ENCODE measurements around the gene HTR3B.

HTR3B gene

GRCh38 chr11:113904379-113905101 lies at the start of gene HTR3B:
TSS of gene HTR3B (plus strand) at chr11:113904796. CDS start at chr11:113904934, 138 bp downstream.
- no peak for TF ChIP-seq CTCF (IDR thresholded peaks at IDR 0.05; ENCODE audit: low read depth, low read length, missing control alignments)
- no peak within 1 kb of the TSS for H3K4me3 ChIP-seq (ENCODE audit: low read depth, low read length)
- in situ Hi-C loops (cut with HindIII; ENCODE audit: low sequenced_read_pairs): loop anchor here (5.0 kb wide), 1 partner anchor 358 kb away; no protein-coding TSS in a partner anchor
- DNase-seq (ENCODE audit: low read depth): no peak

GRCh38 chr11:113855803-113856202 lies 48.8 kb upstream of the HTR3B start:
- DNase-seq (ENCODE audit: low read depth): no peak
- no peak for TF ChIP-seq CTCF (IDR thresholded peaks at IDR 0.05; ENCODE audit: low read depth, low read length, missing control alignments)
- in situ Hi-C loops (cut with HindIII; ENCODE audit: low sequenced_read_pairs): no loop called here
- no peak overlapping the region for H3K4me3 ChIP-seq (ENCODE audit: low read depth, low read length)

- no peak for TF ChIP-seq CTCF (IDR thresholded peaks at IDR 0.05; ENCODE audit: low read depth, low read length, missing control alignments)
- H3K4me3 ChIP-seq (ENCODE audit: low read depth, low read length): no peak overlapping the region
- in situ Hi-C loops (cut with HindIII; ENCODE audit: low sequenced_read_pairs): no loop called here
- DNase-seq (ENCODE audit: low read depth): no peak
Measured at GRCh38 chr11:113856966-113857759, 47.4 kb upstream of the HTR3B start.

- H3K4me3 ChIP-seq (ENCODE audit: low read depth, low read length): no peak overlapping the region
- TF ChIP-seq CTCF (IDR thresholded peaks at IDR 0.05; ENCODE audit: low read depth, low read length, missing control alignments): no peak
- DNase-seq (ENCODE audit: low read depth): no peak
- in situ Hi-C loops (cut with HindIII; ENCODE audit: low sequenced_read_pairs): no loop called here
Measured at GRCh38 chr11:113859665-113860064, 44.9 kb upstream of the HTR3B start.

- no peak for DNase-seq (ENCODE audit: low read depth)
- no peak overlapping the region for H3K4me3 ChIP-seq (ENCODE audit: low read depth, low read length)
- TF ChIP-seq CTCF (IDR thresholded peaks at IDR 0.05; ENCODE audit: low read depth, low read length, missing control alignments): no peak
- in situ Hi-C loops (cut with HindIII; ENCODE audit: low sequenced_read_pairs): no loop called here
Measured at GRCh38 chr11:113862435-113862834, 42.2 kb upstream of the HTR3B start.

- DNase-seq (ENCODE audit: low read depth): no peak
- H3K4me3 ChIP-seq (ENCODE audit: low read depth, low read length): no peak overlapping the region
- in situ Hi-C loops (cut with HindIII; ENCODE audit: low sequenced_read_pairs): no loop called here
- TF ChIP-seq CTCF (IDR thresholded peaks at IDR 0.05; ENCODE audit: low read depth, low read length, missing control alignments): no peak
Measured at GRCh38 chr11:113864410-113864809, 40.2 kb upstream of the HTR3B start.

Data from astrocyte of the cerebellum (primary cell).